ENCODE measurements around the gene KRTAP10-3.
"Not testable (repeated sequence)": the region's sequence is repeated elsewhere in the genome, so short reads cannot be mapped to it uniquely, and the experiment has no call there.

KRTAP10-3 gene

DNA sequence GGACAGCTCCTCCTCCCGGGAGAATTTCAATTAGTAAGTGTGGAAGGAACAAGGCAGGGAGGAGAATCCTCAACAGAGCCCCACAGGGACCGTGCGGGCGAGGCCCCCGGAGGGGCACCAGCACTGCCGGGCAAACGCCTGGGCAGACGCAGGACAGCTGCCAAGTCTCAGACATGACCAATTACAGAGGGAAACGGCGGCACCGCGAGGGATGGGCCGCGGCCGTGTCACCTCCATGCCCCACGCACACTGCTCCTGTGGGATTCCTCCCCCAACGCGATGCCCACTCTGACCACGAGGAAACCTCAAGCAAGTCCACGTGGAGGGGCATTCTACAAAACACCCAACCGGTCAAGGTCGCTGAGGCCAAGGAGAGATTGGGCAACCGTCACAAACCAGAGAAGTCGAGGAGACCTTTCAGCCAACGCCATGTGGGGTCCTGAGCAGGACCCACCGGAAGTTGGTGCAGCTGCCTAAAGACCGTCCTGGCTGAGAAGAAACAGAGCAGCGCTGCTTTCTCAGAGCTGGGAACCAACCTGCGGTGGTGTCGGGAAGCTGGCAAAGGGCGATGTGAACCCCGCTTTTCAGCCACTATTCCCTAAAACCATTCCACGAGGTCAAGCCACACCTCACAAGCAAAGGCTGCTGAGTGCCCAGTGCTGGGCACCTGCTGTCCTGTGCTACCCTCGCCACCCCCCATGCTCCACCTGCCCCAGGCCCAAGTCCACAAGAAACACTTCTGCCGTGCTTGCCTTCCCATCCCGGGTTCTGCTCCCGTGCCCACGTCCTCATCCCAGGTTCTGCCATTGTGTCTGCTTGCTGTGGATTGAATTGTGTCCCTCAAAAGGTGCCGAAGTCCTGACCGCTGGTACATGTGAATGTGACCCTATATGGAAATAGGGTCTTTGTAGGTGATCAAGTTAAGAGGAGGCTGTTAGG, 13.5 kb upstream of the KRTAP10-3 start:
- no peak for DNase-seq (ENCODE audit: low read depth in 2 of 2)

DNA sequence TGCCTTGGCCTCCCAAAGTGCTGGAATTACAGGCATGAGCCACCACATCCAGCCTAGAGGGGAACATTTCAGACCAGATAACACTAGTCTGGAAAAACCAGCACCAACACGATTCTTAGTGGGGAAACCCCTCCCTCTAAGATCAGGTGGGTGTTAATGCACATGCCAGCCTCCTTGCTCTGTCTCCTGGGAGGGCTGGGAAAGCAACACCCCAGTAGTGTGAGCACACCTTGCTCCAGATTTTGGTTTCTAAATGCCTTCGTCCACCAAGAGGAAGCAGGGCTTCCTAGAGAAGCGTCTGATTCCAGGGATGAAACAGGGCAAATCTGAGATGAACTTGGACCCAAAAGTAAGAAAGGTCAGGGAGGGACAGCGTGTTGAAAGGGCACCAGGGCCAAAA, 12.7 kb upstream of the KRTAP10-3 start:
- DNase-seq (ENCODE audit: low read depth in 2 of 2), result no peak

DNA sequence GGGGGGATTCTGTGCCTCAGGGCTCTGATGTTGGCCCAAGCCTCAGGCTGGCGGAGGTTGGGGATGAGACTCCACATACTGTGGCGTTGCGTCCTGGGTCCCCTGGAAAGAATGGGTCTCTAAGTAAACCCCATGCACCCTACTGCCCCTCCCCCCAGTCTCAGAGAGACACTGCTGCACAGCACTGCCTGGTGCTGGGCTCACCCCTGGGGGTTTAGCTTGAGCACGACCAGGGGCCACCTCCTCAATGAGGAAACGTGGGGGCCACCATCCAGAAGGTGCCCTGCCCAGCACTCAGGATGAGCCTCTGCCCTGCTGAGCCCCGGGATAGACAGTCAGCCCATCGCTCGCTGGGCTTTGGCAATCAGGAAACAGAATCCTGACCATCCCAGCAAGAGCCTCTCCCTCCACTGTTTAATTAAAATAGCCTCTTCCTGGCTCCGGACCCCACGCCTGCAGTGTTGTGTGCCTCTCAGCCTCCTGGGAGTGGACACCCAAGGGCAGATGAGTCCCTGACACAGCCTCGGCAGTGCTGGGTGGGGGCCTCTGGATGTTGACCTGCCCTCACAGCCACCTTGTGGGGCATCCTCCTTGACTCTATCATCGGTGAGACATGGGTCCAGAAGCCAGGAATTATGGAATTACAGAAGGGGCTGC, 11.4 kb upstream of the KRTAP10-3 start:
- DNase-seq (ENCODE audit: low read depth in 2 of 2), result no peak

DNA sequence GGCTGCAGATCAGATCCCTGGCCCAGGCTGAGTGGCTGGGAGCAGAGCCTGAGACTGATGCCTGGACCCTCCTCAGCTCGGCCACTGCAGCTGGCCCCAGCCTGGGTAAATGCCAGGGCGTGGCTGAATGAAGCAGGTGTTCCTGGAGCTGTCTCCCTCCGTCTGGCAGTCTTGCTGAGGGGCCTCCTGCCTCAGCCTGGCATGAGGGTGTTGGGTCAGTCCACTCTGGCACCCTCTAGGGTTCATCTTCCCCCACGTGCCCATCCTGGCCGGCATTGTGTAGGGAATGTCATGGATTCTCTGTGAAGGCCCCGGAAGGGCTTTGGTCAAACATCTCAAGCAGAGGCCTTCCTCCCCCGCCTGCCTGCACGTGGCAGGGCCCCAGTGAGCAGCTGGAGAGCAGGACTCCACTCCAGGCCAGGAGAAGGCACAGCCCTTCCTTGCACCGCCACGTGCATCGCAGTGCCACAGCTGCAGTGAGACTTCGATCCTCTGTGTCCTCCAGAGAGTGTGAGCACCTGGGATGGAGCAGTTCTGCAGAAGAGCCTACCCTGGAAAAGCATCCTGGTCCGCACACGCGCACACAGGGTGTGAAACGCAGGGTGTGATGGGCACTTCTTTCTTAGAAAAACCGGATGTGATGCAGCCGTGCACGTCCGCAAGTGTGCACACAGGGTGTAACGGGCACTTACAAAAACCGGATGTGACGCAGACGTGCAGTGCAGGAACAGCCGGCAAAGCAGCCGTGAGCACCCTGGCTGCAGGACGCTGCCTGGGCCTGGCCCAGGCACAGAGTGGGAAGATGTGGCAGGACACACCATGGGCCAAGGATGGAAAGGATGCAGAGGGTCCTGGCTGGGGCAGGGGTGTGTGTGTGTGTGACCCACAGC, 10.3 kb upstream of the KRTAP10-3 start:
- DNase-seq (ENCODE audit: low read depth in 2 of 2), result no peak

DNA sequence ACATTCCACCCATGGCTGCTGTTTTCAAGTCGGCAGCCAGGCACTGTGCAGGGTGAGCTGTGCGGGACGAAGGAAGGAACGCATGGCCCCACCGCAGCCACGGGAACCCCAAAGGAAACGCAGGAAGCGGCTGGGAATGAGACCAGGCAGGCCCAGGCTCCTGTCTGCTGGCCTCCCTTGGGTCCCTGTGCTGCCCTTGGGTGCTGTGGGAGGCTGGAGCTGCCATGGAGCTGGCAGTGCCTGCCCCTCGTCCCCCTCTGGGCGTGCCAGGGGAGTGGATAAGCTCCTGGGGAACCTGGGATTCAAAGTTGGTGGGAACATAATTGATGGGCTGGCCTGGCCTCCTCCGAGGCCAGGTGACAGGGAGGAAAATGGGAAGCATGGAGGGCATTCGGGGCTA, 9.7 kb upstream of the KRTAP10-3 start:
- no peak for DNase-seq (ENCODE audit: low read depth in 2 of 2)

DNA sequence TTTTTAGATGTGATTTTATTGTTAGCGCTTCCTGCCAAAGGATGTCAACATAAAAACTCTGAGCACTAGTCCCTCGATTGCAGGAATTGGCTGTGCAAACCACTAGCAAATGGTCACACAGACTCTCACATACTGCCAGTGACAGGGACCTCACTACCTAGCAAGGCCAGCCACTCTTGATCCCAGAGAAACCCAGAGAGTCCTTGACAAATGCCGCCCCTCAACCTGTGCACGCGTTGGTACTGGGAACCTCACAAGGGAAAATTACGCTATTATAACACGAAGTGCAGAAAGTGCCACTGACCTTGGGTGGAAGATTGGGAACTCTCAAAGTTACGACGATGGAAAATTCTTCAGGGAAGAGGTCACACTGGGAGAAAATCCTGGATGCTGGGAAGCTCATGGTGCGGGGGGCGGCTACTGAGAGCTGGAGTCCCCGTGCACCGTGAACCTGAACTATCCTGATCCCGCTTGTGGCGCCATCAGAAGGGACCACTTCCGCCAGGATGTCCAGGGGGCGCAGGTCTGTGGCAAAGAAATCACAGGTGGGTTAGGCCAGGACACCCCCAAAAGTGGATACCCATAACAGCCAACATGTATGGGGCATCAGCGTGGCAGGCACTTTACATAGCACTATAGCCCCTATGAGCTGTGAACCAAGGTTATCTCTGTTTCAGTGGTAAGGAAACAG, 9.0 kb upstream of the KRTAP10-3 start:
- DNase-seq (ENCODE audit: low read depth in 2 of 2), result no peak

DNA sequence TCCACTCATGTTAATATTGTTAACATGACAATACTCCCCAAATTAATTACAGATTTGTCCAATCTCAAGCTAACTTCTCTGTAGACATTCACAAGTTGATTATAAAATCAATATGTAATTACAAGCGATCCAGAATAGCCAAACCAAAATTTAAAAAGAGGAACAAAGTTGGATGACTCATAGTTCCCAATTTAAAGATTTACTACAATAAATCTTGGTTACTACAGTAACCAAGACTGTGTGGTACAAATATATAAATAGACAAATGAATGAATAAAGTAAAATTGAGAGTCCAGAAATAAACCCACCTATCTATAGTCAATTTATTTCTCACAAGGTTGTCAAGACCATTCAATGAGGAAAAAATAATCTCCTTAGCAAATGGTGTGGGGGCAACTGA, 7.8 kb upstream of the KRTAP10-3 start:
- DNase-seq (ENCODE audit: low read depth in 2 of 2), result no peak

DNA sequence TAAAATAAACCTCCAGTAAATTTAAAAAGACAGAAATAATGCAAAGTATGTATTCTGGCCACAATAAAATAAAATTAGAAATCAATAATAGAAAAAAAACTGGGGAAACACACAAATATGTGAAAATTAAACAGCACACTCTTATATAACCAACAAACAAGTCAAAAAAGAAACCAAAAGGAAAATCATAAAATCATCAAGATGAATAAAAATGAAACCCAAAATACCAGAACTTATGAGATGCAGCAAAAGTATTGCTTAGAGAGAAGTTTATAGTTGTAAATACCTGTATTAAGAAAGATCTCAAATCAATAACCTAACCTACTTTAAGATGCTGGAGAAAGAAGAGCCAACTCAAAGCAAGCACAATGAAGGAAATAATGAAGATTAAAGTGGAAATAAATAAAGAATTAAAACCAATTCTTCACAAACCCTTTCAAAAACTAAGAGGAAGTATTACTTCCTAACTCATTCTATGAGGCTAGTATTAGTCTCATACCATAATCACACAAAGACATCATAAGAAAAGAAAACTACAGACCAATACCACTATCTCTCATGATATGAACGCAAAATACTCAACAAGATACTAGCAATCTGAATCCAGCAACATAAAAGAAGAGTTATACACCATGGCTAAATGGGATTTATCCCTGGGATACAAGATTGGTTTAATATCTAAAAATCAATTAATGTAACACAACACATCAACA, 6.4 kb upstream of the KRTAP10-3 start:
- no peak for DNase-seq (ENCODE audit: low read depth in 2 of 2)

DNA sequence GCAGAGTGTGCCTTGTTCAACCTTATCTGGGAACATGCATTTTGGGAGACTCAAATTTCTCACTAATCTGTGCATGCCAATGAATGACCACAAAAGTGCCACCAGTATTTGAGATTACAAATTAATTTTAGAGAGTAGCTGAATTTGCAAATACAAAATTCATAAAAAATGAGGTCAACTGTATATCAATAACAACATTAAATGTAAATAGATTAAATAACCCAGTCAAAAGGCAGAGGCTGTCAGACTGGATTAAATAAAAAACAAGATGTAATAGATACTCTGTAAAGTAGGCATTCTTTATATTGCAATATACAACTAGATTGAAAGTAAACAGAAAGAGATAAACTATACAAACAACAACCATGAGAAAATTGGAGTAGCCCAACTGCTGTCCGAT, 5.5 kb upstream of the KRTAP10-3 start:
- DNase-seq (ENCODE audit: low read depth in 2 of 2), result no peak

DNA sequence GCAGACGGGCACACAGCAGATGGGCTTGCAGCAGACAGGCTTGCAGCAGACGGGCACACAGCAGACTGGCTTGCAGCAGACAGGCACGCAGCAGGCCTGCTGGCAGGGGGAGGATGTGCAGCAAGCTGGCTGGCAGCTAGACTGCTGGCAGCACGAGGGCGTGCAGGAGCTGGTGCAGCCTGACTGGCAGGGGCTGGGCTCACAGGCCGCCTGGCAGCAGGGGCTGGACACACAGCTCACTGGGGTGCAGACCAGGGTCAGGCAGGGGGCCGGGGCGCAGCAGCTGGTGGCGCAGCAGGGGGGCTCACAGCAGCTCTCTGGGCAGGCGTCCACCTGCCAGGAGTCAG, 293 bp downstream of the KRTAP10-3 start:
- DNase-seq (ENCODE audit: low read depth in 2 of 2), result not testable (repeated sequence)

DNA sequence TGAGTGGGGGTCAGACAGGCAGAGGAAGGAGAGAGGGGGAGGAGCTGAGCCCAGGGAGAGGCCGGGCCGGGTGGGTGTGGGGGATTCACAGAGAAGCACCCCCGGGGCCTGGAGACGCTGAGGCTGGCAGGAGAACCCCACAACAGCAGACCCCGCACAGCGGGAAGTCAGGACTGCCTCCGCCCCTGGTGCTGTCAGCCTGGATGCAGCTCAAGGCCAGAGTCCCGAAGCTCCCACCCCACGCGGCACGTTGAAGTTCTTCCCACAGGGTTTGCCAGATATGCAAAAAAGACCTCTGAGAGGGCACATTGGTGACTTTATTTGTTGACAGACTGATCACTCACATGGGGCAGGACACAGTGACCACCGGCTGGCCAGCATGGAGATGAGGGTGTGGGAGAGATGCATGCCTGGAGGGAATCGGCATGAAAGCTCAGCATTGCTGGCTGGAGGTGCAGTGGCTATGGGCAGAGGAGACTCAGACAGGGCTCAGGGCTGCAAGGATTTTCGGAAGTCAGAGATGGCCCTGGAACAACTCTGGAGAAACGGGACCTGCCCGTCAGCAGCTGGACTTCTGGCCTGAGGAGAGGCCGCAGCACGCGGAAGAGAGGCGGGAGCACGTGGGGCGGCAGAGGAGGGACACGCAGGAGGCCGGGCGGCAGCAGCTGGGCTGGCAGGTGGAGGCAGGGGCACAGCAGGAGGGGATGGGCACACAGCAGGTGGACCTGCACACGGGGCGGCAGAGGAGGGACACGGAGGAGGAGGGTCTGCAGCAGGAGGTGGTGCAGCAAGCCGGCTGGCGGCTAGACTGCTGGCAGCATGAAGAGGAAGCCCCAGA, 885 bp downstream of the KRTAP10-3 start:
- no peak for DNase-seq (ENCODE audit: low read depth in 2 of 2)

DNA sequence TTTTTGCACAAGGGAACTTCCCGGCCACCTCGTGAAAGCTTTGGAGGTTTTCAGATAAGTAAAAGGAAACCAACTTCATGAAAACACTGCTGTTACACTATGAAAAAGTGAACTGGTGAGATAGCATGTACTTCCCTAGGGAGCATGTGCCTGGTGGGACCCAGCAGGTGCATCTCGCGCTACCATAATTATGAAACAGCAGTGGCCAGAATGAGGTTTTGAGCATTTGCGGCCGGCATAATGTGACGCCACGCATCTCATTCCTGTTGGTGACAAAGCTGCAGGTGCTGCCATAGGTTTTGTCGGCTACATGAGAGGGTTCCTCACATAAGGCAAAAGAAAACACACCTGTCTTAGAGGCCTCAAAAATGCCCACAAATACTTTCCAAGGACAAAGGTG, 1.7 kb downstream of the KRTAP10-3 start:
- DNase-seq (ENCODE audit: low read depth in 2 of 2), result no peak

DNA sequence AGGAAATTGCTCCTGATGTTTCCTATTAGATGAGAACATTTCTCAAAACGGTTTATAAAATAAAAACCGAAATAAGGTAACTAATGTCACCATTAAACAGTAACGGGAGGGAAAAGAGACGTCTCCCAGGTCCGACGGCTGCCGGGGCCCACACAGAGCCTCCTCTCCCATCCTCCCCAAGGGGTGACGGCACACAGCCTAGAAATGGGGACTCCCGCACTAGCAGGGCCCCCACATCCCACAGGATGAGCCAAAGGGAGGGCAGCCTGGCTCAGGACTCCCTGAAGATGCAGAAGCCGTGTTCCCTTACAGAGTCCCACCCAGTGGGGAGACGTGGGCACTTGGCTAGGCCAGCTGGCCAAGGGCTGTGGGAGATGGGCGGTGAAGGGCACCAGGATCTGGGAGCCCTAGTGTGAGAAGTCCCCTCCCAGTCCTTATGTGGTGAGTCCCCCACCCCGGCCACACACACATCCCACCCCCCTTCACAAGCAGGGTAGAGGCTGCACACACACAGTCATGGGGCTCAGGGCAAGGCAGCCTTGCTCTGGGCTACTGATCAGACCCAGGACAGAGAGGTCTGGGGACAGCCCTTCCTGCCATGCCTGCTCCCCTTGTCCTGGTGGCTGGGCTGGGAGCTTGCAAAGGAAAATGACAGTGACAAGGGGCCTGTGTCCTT, 3.3 kb downstream of the KRTAP10-3 start:
- no peak for DNase-seq (ENCODE audit: low read depth in 2 of 2)

DNA sequence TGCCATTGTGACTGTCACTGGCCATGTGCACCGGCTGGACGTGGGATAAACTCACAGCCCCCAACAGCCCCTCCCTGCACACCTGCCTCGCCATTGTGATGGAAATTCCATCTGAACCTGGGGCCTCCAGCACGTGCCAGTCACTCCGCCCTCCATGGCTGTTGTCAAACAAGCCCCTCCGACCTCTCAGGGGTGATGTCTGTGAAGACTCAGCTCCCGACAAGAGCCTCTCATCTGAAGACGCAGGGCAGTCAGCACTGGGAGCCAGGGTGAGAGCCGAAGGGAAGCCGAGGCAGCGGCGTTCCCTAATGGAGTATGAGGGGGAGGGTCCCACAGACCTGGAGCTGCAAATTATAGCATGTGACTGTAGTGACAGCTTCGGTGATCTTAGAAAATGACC, 5.9 kb downstream of the KRTAP10-3 start:
- no peak for DNase-seq (ENCODE audit: low read depth in 2 of 2)

DNA sequence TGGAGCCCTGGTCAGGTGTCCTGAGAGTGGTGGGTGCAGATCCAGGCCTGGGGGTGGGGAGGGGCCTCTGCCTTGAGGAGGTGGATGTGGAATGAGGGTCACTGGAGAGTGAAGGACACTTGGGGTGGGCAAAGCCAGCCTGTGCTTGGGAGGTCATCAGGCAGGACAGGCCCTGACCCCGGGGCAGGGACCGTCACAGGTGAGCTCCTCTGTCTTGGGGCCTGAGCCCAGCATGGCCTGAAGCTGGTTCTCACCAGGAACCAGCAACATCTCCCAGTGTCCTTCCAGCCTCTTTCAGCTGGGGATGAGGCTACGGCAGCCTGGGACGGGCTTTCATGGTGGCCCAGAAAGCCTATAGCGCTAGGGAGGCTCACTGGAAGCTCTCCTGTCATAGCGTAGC, 6.5 kb downstream of the KRTAP10-3 start:
- DNase-seq (ENCODE audit: low read depth in 2 of 2), result no peak

DNA sequence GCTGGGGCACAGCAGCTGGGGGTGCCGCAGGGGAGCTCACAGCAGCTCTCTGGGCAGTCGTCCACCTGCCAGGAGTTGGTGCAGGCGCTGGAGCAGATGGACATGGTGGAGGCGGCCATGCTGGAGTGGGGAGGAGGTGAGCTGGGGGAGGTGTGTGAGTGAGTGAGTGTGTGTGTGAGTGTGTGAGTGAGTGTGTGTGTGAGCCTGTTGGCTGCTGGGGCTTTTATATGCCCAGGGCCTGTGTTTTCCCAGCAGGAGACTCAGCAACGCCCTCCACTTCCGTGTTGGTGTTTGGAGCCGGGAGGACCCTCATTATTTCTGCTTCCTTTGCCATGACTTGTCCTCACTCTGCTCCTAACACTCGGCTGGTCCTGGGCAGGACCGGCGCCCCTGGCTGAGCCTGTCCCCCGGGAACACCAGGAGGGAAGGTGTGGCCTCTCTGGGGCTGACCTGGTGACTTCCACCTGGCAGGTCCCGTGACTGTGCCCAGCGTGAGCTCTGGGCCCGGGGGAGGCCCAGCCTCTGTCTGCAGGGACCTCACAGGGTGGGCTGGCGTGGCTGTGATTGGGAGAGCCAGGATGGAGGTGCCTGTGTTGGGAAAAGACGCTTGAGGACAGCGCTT, 7.1 kb downstream of the KRTAP10-3 start, which contains the start of gene KRTAP10-2:
Gene KRTAP10-2, minus strand, starts transcription at position 166 of the 622 bp plus-strand sequence. Its CDS starts 47 bp downstream, at position 119.
- no peak for DNase-seq (ENCODE audit: low read depth in 2 of 2)

DNA sequence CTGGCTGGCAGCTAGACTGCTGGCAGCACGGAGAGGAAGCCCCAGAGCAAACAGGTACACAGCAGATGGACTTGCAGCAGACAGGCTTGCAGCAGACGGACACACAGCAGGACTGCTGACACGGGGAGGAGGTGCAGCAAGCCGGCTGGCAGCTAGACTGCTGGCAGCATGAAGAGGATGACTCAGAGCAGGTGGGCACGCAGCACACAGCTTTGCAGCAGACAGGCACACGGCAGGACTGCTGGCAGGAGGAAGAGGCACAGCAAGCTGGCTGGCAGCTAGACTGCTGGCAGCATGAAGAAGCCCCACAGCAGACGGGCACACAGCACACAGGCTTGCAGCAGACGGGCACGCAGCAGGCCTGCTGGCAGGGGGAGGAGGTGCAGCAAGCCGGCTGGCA, 7.8 kb downstream of the KRTAP10-3 start:
- DNase-seq (ENCODE audit: low read depth in 2 of 2), result no peak

DNA sequence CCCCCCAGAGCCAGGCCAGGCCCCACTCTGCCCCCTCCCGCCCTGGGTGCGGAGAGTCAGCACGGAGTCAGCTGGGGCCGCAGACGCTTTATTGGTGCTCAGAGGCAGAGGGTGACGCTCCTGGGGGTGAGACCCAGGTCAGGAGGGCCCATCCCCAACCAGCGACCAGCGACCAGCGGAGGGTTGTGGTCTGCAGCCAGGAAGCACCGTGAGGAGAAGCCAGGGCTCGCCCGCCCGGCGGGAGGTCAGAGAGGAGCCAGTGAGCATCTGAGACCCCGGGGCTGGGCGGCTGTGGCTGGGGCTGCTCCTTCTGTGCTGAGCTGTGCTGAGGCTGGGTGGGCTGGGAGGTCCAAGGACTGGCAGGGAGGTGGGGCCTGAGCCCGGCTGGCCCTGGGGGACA, 8.3 kb downstream of the KRTAP10-3 start:
- not testable (repeated sequence) for DNase-seq (ENCODE audit: low read depth in 2 of 2)
